ES-I3 (cell line): ENCODE results near the gene SLC37A2.

Source experiments
- H3K36me3 ChIP-seq: 2 replicates; pipeline ENCODE4 v1.6.1; 2013; ENCODE audit warnings: mild to moderate bottlenecking, low read length, control low read depth, moderate library complexity; ENCODE audit not compliant: insufficient read depth
- H3K4me1 ChIP-seq: 2 replicates; pipeline ENCODE4 v1.6.1; 2013; ENCODE audit warnings: mild to moderate bottlenecking, control low read depth, low read length; ENCODE audit not compliant: insufficient read depth
- H3K9ac ChIP-seq: 2 replicates; pipeline ENCODE4 v1.6.1; 2013; ENCODE audit warnings: low read depth, mild to moderate bottlenecking, low read length, moderate library complexity
- H3K9me3 ChIP-seq: 2 replicates; pipeline ENCODE4 v1.6.1; 2013; ENCODE audit warnings: mild to moderate bottlenecking, low read length, moderate library complexity; ENCODE audit not compliant: control insufficient read depth, insufficient read depth

SLC37A2 gene

DNA sequence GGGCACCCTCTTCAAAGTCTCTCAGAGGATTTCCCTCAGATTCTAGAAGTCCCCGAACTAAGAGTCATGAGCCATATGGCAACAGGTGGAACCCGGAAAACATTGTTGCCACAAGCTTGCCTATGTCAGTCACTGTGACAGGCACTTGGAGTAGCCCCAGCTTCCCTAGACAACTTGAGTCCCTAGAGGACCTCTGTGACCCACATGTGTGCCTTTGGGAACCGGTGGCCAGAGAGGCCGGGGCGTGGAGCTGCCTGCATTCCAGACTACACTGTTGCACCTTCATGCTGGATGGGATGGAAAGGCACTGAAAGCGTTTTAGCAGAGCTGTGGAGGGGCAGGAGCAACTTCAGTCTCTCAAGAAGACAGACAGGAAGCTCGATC is 12.1 kb downstream of the SLC37A2 start:
- H3K36me3 ChIP-seq: no peaks in the 10 kb centered on the region
- peaks cover 17% of the 10 kb centered on the region; the same call in 1 of the 2 replicates for H3K4me1 ChIP-seq
- H3K9me3 ChIP-seq: no peaks in the 10 kb centered on the region
- no peak overlapping the region for H3K9ac ChIP-seq

DNA sequence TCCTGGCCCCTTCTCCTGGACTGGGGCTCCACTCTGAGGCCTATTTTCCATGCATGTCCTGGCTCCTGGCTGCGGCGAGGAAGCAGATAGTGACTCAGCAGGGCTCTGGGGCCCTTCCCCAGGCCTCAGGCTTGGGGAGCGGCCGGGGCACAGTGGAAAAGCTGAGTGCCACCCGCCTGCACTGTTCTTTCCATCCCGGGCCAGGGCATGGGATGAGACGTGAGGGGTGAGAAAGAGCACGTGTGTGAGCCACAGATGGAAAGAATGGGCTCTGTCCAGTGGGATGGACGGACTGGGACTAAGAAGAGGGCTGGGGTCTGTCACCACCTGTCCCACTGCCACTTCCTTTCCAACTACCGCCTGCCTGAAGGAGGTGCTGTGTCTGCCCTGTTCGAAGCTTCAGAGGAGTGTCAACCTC is 12.8 kb downstream of the SLC37A2 start:
- no peaks in the 10 kb centered on the region for H3K9me3 ChIP-seq
- no peak overlapping the region for H3K9ac ChIP-seq
- peaks cover 13% of the 10 kb centered on the region; the same call in 1 of the 2 replicates for H3K4me1 ChIP-seq
- H3K36me3 ChIP-seq: no peaks in the 10 kb centered on the region

GRCh38 chr11:125076378-125076945 is 13.4 kb downstream of the SLC37A2 start:
- H3K4me1 ChIP-seq: peaks cover 8% of the 10 kb centered on the region; the same call in 1 of the 2 replicates
- H3K9ac ChIP-seq: no peak overlapping the region
- H3K9me3 ChIP-seq: no peaks in the 10 kb centered on the region
- no peaks in the 10 kb centered on the region for H3K36me3 ChIP-seq

DNA sequence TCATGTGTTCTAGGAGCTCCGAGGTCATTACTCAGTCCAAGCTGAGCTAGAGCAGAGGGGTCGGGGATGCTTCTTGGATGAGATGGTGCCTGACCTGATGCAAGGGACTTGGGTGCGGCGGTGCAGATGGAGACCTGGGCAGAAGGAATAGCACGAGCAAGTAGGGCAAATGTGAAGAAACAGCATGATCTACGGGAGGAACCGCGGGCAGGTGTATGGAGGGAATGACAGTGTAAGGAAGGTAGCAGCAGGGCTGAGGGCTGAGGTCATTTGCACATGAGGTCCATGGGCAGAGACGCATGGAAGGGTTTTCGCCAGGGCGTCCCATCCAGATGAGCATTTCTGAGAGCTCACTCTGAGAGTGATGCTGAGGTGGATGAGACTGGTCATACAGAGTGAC is 14.9 kb downstream of the SLC37A2 start:
- Histone ChIP-seq H3K4me1 (peaks cover 8% of the 10 kb centered on the region; the same call in 1 of the 2 replicates), H3K9ac (no peak overlapping the region), H3K9me3 (no peaks in the 10 kb centered on the region), H3K36me3 (no peaks in the 10 kb centered on the region)

GRCh38 chr11:125078516-125079140 is 15.5 kb downstream of the SLC37A2 start:
- Histone ChIP-seq H3K9me3 (no peaks in the 10 kb centered on the region), H3K36me3 (no peaks in the 10 kb centered on the region), H3K4me1 (peaks cover 8% of the 10 kb centered on the region; the same call in 1 of the 2 replicates), H3K9ac (no peak overlapping the region)

DNA sequence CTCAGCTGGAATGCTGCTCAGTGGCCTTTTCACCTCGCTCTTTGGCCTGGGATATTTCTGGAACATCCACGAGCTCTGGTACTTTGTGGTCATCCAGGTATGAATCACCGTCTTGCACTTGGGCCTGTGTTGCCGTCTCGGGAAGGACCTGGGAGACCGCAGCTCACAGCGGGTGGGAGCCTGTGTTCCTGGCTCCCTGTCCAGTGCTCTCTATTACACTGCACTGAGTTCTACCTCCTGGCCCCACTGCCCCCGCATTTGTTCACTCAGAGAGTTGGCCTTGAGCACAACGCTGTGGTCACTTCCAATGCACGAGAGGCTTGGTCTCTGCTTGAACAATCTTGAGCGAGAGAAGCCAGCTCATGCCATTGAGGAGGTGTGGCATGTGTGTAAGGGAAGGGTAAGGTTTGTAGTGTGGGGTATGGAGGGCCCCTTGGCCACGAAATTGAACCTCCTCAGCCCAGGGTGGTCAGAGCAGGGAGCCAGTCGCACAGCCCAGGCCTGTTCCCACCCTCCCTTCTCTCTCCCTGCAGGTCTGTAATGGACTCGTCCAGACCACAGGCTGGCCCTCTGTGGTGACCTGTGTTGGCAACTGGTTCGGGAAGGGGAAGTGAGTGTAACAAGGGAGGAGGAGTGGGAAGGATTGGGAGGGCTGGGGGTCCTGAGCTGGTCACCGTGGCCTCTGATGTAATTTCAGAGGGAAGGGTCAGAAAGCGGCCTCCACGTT is 16.2 kb downstream of the SLC37A2 start:
- Histone ChIP-seq H3K9ac (no peak overlapping the region), H3K4me1 (peaks cover 8% of the 10 kb centered on the region; the same call in 1 of the 2 replicates), H3K36me3 (no peaks in the 10 kb centered on the region), H3K9me3 (no peaks in the 10 kb centered on the region)

DNA sequence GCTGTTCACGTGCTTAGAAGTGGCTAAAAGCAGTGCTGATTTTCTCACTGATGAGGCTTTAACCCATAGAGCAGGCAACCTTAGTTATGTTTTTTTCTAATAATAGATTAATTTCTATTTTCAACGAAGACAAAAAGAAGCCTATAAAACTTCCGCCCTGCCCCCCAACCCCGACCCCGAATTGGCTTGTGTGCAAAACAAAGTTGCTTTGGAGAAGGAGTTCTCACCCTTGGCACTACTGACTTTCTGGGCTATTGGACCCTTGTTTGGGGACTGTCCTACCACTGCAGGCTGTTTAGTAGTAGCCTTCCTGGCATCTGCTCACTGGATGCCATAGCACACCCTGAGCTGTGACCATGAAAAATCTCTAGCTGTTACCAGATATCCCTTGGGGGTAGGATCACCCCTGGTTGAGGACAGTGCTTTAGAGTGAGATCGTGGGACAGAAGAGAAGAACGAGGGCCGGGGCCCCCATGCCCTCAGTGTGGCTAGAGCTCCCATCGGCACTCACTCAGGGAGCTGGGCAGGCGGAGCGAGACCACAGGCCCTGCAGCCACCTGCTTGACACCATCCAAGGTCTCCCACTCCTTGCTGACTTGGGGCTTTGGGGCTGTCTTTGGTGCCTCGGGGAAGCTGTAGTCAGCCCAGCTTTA is 16.9 kb downstream of the SLC37A2 start:
- Histone ChIP-seq H3K4me1 (peaks cover 8% of the 10 kb centered on the region; the same call in 1 of the 2 replicates), H3K9me3 (no peaks in the 10 kb centered on the region), H3K9ac (no peak overlapping the region), H3K36me3 (no peaks in the 10 kb centered on the region)

GRCh38 chr11:125080531-125080911 is 17.4 kb downstream of the SLC37A2 start:
- no peak overlapping the region for H3K9ac ChIP-seq
- no peaks in the 10 kb centered on the region for H3K36me3 ChIP-seq
- no peaks in the 10 kb centered on the region for H3K9me3 ChIP-seq
- H3K4me1 ChIP-seq: peaks cover 8% of the 10 kb centered on the region; the same call in 1 of the 2 replicates

DNA sequence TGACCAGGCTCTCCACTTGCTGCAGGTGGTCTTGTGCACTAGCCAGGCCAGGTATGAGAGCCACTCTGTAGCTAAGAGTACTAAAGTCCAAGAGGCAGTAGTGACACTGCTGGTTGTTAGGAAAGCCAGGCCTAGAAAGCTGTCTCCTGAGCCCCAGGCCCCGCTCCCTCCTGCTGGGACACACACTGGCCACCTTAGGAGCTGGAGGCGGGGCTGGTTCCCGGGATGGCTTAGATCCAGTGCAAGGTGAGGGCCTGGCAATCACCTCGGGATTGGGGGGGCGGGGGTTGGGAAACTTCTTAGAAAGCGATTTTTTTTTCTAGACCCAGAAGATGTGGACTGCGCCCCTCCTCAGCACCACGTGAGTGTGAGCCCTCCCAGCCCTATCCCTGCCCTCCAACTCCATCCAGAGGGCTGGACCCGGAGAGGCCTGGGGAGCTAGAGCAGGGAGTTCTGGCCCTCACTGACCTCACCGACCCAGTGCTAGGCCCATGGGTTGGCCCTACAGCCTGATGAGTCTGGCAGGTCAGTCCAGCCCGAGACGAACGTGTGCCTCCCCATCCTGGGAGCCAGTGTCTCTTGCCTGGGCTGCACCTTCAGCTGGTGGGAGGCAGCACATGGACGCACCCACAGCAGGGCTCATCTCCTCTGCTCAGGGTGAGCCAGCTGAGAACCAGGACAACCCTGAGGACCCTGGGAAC is 18.1 kb downstream of the SLC37A2 start:
- Histone ChIP-seq H3K9me3 (no peaks in the 10 kb centered on the region), H3K36me3 (no peaks in the 10 kb centered on the region), H3K9ac (no peak overlapping the region), H3K4me1 (peaks cover under 1% of the 10 kb centered on the region; the same call in 1 of the 2 replicates)

GRCh38 chr11:125082040-125082439 is 18.9 kb downstream of the SLC37A2 start:
- Histone ChIP-seq H3K4me1 (no peaks in the 10 kb centered on the region), H3K9ac (no peak overlapping the region)

GRCh38 chr11:125082611-125083311 is 19.7 kb downstream of the SLC37A2 start:
- Histone ChIP-seq H3K36me3 (no peaks in the 10 kb centered on the region), H3K9me3 (no peaks in the 10 kb centered on the region), H3K9ac (no peak overlapping the region), H3K4me1 (no peaks in the 10 kb centered on the region)

More at GRCh38 chr11:125082040-125082439, 18.9 kb downstream of the SLC37A2 start:
- no peaks in the 10 kb centered on the region for H3K9me3 ChIP-seq
- no peaks in the 10 kb centered on the region for H3K36me3 ChIP-seq

- Histone ChIP-seq H3K9ac (no peak overlapping the region), H3K36me3 (no peaks in the 10 kb centered on the region), H3K4me1 (no peaks in the 10 kb centered on the region), H3K9me3 (no peaks in the 10 kb centered on the region)
Measured at GRCh38 chr11:125083312-125084056, 20.4 kb downstream of the SLC37A2 start.

- Histone ChIP-seq H3K36me3 (no peaks in the 10 kb centered on the region), H3K4me1 (no peaks in the 10 kb centered on the region), H3K9ac (no peak overlapping the region), H3K9me3 (no peaks in the 10 kb centered on the region)
Measured at GRCh38 chr11:125084057-125084416, 20.9 kb downstream of the SLC37A2 start.
